Measurements from ENCODE around the gene ZNG1A.
"Not testable (repeated sequence)": the region's sequence is repeated elsewhere in the genome, so short reads cannot be mapped to it uniquely, and the experiment has no call there.

ZNG1A gene

GRCh38 chr9:169757-170156 lies 9.1 kb downstream of the ZNG1A start:
- DNase-seq, result not testable (repeated sequence)

- not testable (repeated sequence) for DNase-seq
Measured at GRCh38 chr9:159871-160270, 19.0 kb downstream of the ZNG1A start.

GRCh38 chr9:151173-151572 lies 27.7 kb downstream of the ZNG1A start:
- DNase-seq, result not testable (repeated sequence)

GRCh38 chr9:139880-140279 lies 39.0 kb downstream of the ZNG1A start:
- not testable (repeated sequence) for DNase-seq

GRCh38 chr9:117995-118467 lies 60.8 kb downstream of the ZNG1A start, which contains the start of gene FOXD4:
TSS of gene FOXD4 (minus strand) at chr9:118417. CDS start at chr9:118119, 298 bp downstream.
- not testable (repeated sequence) for DNase-seq

- not testable (repeated sequence) for DNase-seq
Measured at GRCh38 chr9:117144-117994, 61.5 kb downstream of the ZNG1A start.

- DNase-seq, result not testable (repeated sequence)
Measured at GRCh38 chr9:116239-117077, 62.4 kb downstream of the ZNG1A start.

GRCh38 chr9:115118-115451 lies 63.8 kb downstream of the ZNG1A start:
- not testable (repeated sequence) for DNase-seq

- not testable (repeated sequence) for DNase-seq
Measured at GRCh38 chr9:114267-115117, 64.4 kb downstream of the ZNG1A start.

GRCh38 chr9:113468-114266 lies 65.2 kb downstream of the ZNG1A start:
- DNase-seq, result not testable (repeated sequence)

GRCh38 chr9:112589-113467 lies 66.0 kb downstream of the ZNG1A start:
- not testable (repeated sequence) for DNase-seq

GRCh38 chr9:110672-111071 lies 68.2 kb downstream of the ZNG1A start:
- DNase-seq, result not testable (repeated sequence)

- not testable (repeated sequence) for DNase-seq
Measured at GRCh38 chr9:109540-109939, 69.3 kb downstream of the ZNG1A start.

- DNase-seq, result not testable (repeated sequence)
Measured at GRCh38 chr9:108742-109495, 69.9 kb downstream of the ZNG1A start.

- DNase-seq, result not testable (repeated sequence)
Measured at GRCh38 chr9:105991-106390, 72.9 kb downstream of the ZNG1A start.

GRCh38 chr9:100430-100829 lies 78.4 kb downstream of the ZNG1A start:
- not testable (repeated sequence) for DNase-seq

GRCh38 chr9:99867-100266 lies 79.0 kb downstream of the ZNG1A start:
- not testable (repeated sequence) for DNase-seq

- DNase-seq, result not testable (repeated sequence)
Measured at GRCh38 chr9:98775-99174, 80.1 kb downstream of the ZNG1A start.

- DNase-seq, result not testable (repeated sequence)
Measured at GRCh38 chr9:94992-95391, 83.9 kb downstream of the ZNG1A start.

GRCh38 chr9:94323-94722 lies 84.5 kb downstream of the ZNG1A start:
- DNase-seq, result not testable (repeated sequence)

Data from NCI-H187 treated with DMSO at 0.1 percent for 48 hours (cell line).